DND-41 (cell line): ENCODE data around the gene LILRA5.

Experiments used
- EZH2 ChIP-seq: IDR thresholded peaks from 3 replicates; pipeline ENCODE4 v1.6.1; 2012; ENCODE audit warnings: borderline replicate concordance, low read depth, mild to moderate bottlenecking, moderate library complexity, low read length, inconsistent platforms; ENCODE audit not compliant: severe bottlenecking
- TF ChIP-seq, protein P1 (sequence below): IDR thresholded peaks from 2 replicates; pipeline ENCODE4 v1.5.1; 2012; ENCODE audit warnings: borderline replicate concordance, low read length, moderate library complexity, mild to moderate bottlenecking; ENCODE audit not compliant: poor library complexity, severe bottlenecking; ENCODE audit errors: extremely low read depth

DNA sequence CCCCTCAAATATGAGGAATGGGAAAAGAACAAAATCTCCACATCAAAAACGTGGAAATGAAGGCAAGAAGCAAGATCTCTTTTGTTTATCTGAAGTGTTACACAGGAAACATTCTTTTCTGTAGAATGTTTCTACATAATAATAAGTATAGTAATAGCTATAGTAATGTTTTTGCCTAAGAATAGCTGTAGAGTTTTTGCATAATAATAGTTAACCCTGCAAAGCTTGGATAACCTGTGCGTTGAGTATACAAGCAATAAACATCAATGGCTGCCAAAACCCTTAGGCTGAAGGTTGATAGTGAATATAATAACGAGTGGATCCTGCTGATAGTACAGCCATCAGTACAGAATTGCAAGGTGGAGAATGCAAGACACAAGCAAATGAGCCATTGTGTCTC, 11.1 kb upstream of the LILRA5 start:
- no peak for TF ChIP-seq EZH2
- TF ChIP-seq, protein P1, sequence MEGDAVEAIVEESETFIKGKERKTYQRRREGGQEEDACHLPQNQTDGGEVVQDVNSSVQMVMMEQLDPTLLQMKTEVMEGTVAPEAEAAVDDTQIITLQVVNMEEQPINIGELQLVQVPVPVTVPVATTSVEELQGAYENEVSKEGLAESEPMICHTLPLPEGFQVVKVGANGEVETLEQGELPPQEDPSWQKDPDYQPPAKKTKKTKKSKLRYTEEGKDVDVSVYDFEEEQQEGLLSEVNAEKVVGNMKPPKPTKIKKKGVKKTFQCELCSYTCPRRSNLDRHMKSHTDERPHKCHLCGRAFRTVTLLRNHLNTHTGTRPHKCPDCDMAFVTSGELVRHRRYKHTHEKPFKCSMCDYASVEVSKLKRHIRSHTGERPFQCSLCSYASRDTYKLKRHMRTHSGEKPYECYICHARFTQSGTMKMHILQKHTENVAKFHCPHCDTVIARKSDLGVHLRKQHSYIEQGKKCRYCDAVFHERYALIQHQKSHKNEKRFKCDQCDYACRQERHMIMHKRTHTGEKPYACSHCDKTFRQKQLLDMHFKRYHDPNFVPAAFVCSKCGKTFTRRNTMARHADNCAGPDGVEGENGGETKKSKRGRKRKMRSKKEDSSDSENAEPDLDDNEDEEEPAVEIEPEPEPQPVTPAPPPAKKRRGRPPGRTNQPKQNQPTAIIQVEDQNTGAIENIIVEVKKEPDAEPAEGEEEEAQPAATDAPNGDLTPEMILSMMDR: no peak
